Upper lobe of left lung (tissue), 4 donors: ENCODE measurements around the gene GNAI2.

ENCODE experiments used
- POLR2A ChIP-seq, 4 donors: fragments of 450-650 bp; IDR thresholded peaks; one replicate each; pipeline ENCODE4 v1.5.1; 2016 to 2017; ENCODE audit warnings: antibody characterized with exemption in 4 of 4, mild to moderate bottlenecking in 2 of 4
- POLR2AphosphoS5 ChIP-seq, 2 donors: sonication (generic); formaldehyde crosslinking; IDR thresholded peaks; one replicate each; pipeline ENCODE4 v1.5.1; 2017; ENCODE audit warnings: antibody characterized with exemption in 2 of 2
- TF ChIP-seq, protein P1 (sequence below), 6 experiments: fragments of 450-650 bp in 4 of 6; fragments of 200-600 bp in 2 of 6; sonication (generic) in 2 of 6; IDR thresholded peaks; one replicate each; pipeline ENCODE4 v1.5.1; 2016 to 2019; ENCODE audit warnings: antibody characterized with exemption in 6 of 6

DNA sequence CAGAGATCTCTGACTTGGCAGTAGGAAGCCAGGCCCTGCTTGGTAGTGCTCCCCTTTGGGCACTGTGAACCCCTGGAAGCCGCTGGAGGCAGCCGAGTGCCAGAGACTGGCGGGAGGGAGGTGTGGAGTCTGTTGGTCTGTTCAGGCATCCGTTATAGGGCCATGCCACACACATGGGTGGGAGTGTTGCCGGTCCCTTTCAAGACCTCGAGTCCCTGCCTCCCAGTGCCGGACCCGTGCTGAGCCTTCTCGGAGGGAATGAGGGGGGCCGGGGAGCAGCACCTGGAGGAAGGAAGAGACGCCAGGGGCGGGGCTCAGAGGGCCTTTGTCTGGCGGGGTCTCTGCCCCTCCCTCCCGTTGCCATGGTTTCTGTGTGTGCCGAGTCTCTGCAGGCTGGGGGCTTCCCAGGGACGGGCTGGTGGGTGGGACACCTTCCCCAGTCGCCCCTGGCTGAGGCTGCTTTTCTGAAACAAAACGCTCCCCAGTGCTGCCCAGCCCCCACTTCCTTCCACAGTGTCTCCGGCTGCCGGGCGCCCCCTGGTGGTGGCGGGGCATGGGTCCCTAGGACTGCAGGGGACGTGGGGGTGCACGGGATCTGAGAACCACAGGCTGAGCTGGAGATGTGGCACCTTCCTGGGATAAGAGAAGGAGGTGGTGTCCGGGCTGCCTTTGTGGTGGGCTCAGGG lies 10.0 kb downstream of the GNAI2 start:
- TF ChIP-seq, protein P1, sequence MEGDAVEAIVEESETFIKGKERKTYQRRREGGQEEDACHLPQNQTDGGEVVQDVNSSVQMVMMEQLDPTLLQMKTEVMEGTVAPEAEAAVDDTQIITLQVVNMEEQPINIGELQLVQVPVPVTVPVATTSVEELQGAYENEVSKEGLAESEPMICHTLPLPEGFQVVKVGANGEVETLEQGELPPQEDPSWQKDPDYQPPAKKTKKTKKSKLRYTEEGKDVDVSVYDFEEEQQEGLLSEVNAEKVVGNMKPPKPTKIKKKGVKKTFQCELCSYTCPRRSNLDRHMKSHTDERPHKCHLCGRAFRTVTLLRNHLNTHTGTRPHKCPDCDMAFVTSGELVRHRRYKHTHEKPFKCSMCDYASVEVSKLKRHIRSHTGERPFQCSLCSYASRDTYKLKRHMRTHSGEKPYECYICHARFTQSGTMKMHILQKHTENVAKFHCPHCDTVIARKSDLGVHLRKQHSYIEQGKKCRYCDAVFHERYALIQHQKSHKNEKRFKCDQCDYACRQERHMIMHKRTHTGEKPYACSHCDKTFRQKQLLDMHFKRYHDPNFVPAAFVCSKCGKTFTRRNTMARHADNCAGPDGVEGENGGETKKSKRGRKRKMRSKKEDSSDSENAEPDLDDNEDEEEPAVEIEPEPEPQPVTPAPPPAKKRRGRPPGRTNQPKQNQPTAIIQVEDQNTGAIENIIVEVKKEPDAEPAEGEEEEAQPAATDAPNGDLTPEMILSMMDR (IDR thresholded peaks at IDR 0.05): peak; percentile 97 to 98 (median 98)
- TF ChIP-seq POLR2A (IDR thresholded peaks at IDR 0.05): no peak
- peak; percentile 47 to 59 for TF ChIP-seq POLR2AphosphoS5 (IDR thresholded peaks at IDR 0.05)
